Body of pancreas (tissue), 4 donors: ENCODE measurements around the gene SRD5A1.

Experiments
- CTCF ChIP-seq, 7 experiments: fragments of 450-650 bp in 4 of 7; fragments of 200-600 bp in 3 of 7; sonication (generic) in 3 of 7; IDR thresholded peaks; one replicate each; pipeline ENCODE4 v1.5.1; 2016 to 2019; ENCODE audit warnings: antibody characterized with exemption in 7 of 7
- POLR2A ChIP-seq, 3 donors: fragments of 450-650 bp; IDR thresholded peaks; one replicate each; pipeline ENCODE4 v1.6.1; 2016; ENCODE audit warnings: antibody characterized with exemption in 3 of 3, mild to moderate bottlenecking in 2 of 3

DNA sequence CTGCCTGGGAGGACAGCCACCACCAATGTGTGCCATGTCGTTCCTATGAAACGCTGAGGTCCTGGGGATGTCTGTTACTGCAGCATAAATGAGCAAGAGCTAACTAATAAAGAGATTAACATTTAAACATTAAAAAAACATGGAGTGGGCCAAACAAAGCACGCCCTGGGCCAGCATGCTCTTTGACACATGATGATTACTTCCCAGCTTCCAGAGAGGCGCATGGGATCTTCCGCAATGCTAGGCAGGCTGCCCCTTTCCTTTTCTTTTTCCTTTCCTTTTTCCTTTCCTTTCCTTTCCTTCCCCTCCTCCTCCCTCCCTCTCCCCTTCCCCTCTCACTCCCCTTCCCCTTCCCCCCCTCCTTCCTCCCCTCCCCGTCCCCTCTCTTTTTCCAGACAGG is 69.4 kb downstream of the SRD5A1 start:
- TF ChIP-seq CTCF (IDR thresholded peaks at IDR 0.05) = no peak
- TF ChIP-seq POLR2A (IDR thresholded peaks at IDR 0.05) = no peak
